GM18867 (cell line): ENCODE data around the gene IGLL1.
"Not testable (repeated sequence)": the region's sequence is repeated elsewhere in the genome, so short reads cannot be mapped to it uniquely, and the experiment has no call there.

Experiments used
- ATAC-seq: cut with Tn5 transposase; IDR thresholded peaks from one replicate; pipeline ENCODE4 v1.9.1; 2021; ENCODE audit warnings: mild to moderate bottlenecking, moderate library complexity; ENCODE audit not compliant: unreplicated experiment

Gene IGLL1

GRCh38 chr22:23543506-23544000 is 36.5 kb downstream of the IGLL1 start:
- ATAC-seq, result not testable (repeated sequence)

GRCh38 chr22:23542933-23543332 is 37.2 kb downstream of the IGLL1 start:
- no peak for ATAC-seq

- not testable (repeated sequence) for ATAC-seq
Measured at GRCh38 chr22:23542391-23542790, 37.7 kb downstream of the IGLL1 start.

GRCh38 chr22:23541849-23542281 is 38.2 kb downstream of the IGLL1 start:
- not testable (repeated sequence) for ATAC-seq

GRCh38 chr22:23540837-23541236 is 39.3 kb downstream of the IGLL1 start:
- not testable (repeated sequence) for ATAC-seq

- not testable (repeated sequence) for ATAC-seq
Measured at GRCh38 chr22:23539839-23540198, 40.3 kb downstream of the IGLL1 start.

- no peak for ATAC-seq
Measured at GRCh38 chr22:23539135-23539838, 40.8 kb downstream of the IGLL1 start.

- not testable (repeated sequence) for ATAC-seq
Measured at GRCh38 chr22:23538696-23539030, 41.4 kb downstream of the IGLL1 start.

- not testable (repeated sequence) for ATAC-seq
Measured at GRCh38 chr22:23537830-23538695, 42.0 kb downstream of the IGLL1 start.

- no peak for ATAC-seq
Measured at GRCh38 chr22:23537416-23537815, 42.7 kb downstream of the IGLL1 start.

DNA sequence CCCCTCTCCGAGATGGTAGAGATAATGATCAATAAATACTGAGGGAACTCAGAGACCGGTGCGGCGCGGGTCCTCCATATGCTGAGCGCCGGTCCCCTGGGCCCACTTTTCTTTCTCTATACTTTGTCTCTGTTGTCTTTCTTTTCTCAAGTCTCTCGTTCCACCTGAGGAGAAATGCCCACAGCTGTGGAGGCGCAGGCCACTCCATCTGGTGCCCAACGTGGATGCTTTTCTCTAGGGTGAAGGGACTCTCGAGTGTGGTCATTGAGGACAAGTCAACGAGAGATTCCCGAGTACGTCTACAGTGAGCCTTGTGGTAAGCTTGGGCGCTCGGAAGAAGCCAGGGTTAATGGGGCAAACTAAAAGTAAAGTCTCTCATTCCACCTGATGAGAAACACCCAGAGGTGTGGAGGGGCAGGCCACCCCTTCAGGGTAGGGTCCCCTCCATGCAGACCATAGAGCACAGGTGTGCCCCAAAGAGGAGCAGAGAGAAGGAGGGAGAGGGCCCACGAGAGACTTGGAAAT is 43.2 kb downstream of the IGLL1 start:
- no peak for ATAC-seq

GRCh38 chr22:23535790-23536661 is 44.1 kb downstream of the IGLL1 start:
- not testable (repeated sequence) for ATAC-seq

- ATAC-seq, result no peak
Measured at GRCh38 chr22:23534851-23535717, 45.0 kb downstream of the IGLL1 start.

DNA sequence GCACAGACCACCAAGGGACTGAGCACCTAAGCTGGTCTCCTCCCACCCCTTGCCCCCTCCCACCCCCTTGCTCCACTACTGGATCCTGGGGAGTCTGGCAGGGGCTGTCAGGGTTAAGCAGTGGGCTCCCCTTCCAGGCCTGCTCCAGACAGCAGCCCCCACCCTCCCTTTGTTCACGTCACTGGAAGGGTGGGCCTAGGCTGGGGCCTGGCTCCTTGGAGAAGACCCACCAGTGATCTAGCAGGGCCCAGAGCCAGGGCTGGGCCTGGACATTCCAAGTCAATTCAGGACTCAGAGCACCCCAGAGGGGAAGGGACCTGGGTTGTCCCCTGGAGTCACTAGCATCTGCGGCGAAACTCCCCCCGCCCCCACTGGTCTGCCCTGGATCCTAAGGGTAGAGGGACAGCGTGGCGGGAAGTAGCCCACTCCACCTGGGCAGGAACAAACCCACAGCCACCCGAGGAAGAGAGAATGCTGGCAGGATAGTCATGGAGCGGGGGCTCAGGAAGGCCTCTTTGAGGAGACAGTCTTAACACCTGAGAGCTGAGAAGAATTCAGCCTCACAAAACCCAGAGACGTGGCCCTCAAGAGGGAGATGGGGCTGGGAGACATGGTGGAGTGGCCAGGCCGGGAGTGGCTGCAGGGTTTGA is 45.8 kb downstream of the IGLL1 start:
- no peak for ATAC-seq

GRCh38 chr22:23533771-23534191 is 46.3 kb downstream of the IGLL1 start:
- ATAC-seq, result no peak

- ATAC-seq, result no peak
Measured at GRCh38 chr22:23533328-23533762, 46.7 kb downstream of the IGLL1 start.

DNA sequence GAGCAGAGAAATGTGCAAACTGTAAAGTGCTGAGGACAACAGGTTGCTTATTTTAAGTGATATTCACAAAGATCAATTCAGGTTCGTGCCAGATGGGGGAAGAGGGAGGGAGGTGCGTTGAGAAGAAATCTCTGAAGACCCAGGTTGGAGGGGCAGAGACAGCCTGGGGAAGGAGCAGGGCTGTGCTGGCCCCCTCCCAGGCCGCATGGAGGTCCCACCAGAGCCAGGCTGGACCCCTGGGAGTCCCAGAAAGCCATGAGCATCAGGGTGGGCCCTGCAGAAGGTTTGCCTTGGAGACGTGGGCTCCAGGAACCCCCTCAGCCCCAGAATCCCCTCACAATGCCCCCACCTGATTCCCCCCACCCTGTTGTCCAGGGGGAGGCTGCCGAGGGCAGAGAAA is 47.4 kb downstream of the IGLL1 start:
- no peak for ATAC-seq

GRCh38 chr22:23531966-23532705 is 48.0 kb downstream of the IGLL1 start:
- no peak for ATAC-seq
